Stimulated activated CD4-positive, alpha-beta T cell treated with anti-CD3 and anti-CD28 coated beads, Interleukin-15, amount 100 ng/mL, for 48 hours (primary cell): ENCODE measurements around the gene THSD4.

ENCODE experiments used
- DNase-seq, 2 donors: peaks; one replicate each; pipeline ENCODE4 v3.0.0-alpha.2; 2020; ENCODE audit warnings: low read depth in 2 of 2

Gene THSD4

GRCh38 chr15:71454462-71454996, 339.3 kb downstream of the THSD4 start:
- DNase-seq: no peak

DNA sequence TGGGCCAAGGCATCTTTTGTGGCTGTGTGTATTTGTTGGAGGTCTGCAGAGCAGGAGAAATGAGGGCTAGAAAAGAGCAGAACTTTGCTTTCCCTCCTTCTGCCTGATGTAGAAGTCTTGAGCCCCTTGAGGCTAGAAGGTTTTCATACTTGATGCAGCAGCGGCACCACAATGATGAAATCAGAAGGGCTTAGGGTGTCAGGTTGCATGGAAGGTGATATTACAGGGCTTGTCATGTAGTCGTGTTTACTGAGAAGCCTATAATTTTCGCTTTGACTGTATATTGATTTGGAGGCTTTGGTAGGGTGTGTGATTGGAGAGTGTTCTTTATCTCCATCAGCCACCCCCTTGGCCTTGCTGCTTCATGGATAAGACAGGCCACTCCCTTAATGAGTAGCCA, 339.8 kb downstream of the THSD4 start:
- no peak for DNase-seq

DNA sequence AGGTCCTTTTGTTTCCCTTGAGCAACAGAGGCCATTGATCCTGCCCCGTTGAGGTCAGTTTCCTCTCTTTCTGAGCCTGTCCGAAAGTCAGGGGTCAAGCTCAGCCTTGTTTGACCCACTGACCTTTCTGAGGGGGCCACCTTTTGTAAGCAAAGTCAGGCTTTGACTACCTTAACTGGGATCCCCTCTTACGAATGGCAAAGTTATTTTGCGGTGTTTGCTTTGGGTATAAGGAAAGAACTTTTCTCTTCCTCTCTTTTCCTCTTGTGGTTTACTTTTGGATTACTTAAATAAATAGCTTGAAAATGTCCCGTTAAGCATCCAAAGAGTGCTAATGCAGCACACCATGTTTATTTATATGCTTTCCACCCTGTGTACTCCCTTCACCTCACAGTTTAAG, 340.6 kb downstream of the THSD4 start:
- DNase-seq: no peak

DNA sequence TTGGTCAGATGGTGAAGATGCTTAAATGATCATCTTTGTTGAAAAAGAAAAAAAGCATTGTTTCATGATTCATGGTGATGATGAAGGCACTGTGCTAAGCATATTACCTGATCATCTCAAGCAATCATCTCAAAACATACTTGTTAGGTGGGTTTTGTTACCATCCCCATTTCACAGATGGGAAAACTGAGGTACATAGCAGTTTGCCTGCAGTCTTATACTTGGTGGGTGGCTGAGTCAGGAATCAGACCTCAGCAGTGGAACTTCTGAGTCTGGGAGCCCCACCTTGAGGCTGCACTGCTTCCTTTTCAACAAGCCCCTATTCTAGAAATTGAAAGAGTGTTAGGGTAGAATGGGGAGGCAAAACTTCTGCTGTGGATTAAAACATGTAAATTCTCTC, 341.1 kb downstream of the THSD4 start:
- no peak for DNase-seq

- DNase-seq: no peak
Measured at GRCh38 chr15:71456811-71457210, 341.5 kb downstream of the THSD4 start.

DNA sequence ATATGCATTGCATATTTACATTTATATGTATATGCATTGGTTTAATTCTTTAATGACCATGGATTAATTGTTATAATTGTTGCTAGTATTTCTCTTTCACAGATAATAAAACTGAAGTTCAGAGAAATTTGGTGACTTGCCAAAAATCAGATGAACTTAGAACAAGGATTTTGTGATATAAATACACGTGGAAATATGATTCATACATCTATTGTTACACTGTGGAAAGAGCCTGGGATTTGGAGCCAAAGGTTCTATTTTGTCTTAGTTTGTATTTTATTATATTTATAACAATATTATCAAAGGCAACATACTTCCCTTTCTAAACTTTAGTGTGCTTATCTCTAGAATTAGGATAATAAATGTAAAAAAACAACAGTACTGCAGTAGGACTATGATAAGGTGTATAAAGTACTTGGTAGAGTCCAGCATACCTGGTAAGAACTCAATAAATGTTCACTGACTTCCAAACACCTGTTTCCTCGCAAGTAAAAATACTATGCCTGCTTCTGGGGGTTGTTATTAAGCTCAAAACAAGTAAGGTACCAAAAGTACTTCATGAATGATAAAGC, 342.9 kb downstream of the THSD4 start:
- DNase-seq: no peak

GRCh38 chr15:71461748-71462147, 346.5 kb downstream of the THSD4 start:
- no peak for DNase-seq

GRCh38 chr15:71462638-71463037, 347.4 kb downstream of the THSD4 start:
- DNase-seq: no peak

- DNase-seq: no peak
Measured at GRCh38 chr15:71463156-71463665, 347.9 kb downstream of the THSD4 start.

GRCh38 chr15:71465131-71465955, 350.1 kb downstream of the THSD4 start:
- no peak for DNase-seq

DNA sequence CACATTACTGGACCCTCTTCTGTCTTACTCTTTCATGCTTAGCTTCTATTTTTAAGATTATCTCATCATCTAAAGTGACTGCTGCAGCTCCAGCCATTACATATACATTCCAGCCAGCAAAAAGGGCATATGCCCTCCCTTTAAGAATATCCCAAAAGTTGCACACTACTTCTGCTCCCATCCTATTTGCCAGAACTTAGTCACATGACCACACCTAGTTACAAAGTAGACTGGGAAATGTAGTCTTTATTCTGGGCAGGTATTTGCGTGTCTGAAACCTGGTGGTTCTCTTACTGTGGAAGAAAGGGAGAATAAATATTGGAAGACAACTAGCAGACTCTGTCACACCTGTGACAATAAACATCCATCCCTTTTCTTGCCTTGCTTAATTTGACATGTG, 353.4 kb downstream of the THSD4 start:
- DNase-seq: no peak

- DNase-seq: no peak
Measured at GRCh38 chr15:71469413-71469812, 354.1 kb downstream of the THSD4 start.

DNA sequence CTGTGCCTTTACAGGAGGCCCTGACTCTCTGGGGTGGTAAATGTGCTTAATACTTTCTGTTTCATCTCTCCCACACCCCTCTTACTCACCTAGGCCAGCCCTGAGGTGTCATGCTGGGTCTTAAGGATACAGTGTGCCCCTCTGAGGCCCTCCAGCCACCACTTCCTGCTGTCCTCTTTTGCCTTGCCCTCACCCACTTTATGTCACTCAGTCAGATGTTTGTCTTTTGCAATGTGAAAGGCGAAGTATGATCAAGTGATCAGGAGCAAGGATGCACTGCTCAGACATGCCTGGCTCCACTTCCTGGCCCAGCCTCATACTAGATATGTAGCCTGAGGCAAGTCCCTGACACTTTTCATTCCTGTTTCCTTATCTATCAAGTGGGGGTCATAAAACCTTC, 356.1 kb downstream of the THSD4 start:
- no peak for DNase-seq

GRCh38 chr15:71472566-71472965, 357.3 kb downstream of the THSD4 start:
- DNase-seq: no peak

DNA sequence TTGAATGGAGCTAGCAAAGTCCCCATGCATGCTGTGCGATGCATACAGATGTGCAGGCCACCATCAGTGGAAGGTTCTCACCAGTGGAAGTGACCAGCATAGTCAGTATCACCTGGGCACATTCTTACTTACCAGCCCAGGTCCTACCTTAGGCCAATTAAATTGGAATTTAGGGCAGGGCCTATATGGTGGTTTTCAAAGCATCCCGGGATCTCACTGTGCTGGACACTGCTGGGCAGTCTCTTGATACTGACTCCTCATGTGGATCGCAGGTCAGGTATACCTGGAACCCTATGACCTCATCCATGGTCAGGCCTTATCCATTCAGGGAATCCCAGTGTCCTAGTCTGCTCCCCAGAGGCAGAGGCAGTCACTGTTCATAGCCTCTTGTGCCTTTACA, 358.5 kb downstream of the THSD4 start:
- no peak for DNase-seq

DNA sequence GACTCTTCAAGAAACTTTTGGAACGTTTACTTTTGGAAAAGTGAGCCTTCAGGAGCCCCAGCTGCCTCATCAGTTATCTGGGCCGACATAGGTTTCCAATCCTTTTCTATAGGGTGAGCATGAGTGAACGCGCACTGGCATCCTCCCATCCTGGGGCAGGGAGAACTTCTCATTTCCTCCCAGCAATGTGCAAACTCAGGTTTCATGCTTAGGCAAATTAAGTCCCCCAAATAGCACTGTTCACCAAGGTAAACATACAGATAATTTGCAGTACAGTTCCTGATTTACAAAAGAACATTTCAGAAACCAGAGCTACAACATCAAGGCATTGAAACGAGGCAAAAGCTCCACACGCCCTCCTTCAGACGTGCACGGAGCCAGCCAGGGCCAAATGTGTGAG, 361.6 kb downstream of the THSD4 start:
- DNase-seq: no peak

GRCh38 chr15:71480556-71480955, 365.3 kb downstream of the THSD4 start:
- DNase-seq: no peak

DNA sequence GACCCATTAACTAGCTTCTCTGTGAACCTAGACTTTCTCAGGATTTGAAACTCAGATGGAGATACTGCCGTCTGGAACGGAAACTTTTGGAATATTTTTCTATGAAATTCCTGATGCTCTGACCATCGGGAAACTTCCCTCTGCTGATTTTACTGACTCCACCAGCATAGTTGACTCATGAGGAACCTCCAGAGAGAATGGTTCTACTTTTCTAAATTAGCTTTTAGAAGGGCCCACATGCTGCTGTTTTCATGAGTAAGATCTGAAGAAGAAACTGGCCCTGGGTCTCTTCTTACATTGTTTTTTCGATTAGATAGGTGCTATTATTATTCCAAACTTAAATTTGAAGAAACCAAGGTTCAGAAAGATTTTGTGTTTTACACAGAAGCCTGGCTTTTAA, 368.8 kb downstream of the THSD4 start:
- no peak for DNase-seq

- no peak for DNase-seq
Measured at GRCh38 chr15:71485094-71485693, 369.9 kb downstream of the THSD4 start.

DNA sequence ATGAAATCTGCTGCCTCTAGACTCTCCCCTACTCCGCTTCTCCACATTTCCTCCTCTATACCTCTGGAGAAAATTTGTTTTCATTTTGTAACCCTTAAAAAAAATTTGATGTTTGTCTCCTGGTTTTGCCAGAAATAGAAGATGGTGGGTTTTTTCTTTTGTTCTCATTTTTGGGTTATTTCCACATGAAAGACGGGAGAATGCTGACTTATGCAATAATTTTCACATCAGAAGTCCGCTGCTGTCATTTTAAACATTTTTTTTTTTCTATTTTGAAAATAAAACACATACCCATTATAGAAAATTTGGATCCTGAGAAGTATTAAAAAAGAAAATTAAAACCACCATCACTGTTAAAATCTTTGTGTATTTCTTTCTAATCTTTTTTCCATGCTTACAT, 374.3 kb downstream of the THSD4 start:
- DNase-seq: no peak

DNA sequence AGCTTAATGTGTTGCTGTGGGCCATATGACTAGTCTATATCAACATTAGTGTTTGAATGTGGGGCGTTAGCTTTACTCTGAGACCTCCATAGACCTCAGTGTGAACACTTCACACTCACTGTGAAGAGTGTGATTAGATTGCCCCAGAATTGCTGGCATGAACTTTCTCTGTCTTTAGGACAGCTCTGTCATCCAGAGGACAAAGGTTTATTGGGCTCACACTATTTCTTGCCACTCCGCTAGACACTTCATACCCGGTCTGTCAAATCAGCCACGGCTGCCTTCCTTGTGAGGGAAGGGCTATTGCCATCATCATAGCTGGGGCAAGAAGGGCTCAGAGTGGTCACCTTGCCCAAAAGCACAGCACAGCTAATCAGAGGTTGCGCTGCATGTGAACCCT, 378.3 kb downstream of the THSD4 start:
- DNase-seq: no peak

DNA sequence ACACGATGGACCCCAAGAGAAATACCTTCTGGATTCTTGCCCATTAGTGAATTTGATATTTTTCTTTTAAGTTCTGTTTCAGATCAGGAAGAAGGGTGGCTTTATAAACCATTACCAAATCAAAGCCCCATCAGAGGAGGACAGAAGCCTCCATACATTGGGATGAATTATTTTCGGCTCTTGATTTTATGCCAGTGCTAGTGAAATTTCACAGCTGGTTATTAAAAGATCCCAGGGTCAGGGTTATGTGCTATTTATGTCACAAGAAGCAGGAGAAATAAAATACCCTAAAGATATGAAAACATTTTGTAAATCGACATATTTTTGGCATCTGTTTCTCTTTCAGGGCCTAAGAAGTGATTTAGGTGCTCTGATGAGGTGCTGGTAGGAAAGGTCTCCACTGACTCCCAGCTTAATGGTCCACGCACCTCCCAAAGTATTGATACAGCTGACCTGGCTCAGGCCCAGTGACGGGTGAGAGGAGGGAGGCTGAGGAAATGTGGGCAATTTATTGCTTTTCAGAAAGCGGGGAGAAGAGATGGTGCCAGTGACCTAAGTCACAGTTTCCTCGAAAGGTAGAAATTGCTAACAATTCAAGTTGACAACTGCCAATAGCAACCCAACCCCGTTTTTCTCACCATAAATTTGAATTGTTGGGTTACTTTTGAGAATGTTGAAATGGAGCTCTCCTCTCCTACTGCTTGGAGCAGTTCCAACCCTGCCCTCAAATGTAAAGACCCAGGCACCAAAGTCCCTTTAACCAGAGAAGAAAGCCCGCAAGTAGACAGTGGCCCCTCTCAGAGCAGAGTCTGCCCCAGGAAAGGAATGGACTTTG, 379.5 kb downstream of the THSD4 start:
- DNase-seq: no peak
